Stimulated activated naive CD8-positive, alpha-beta T cell treated with anti-CD3 and anti-CD28 coated beads, Interleukin-15, amount 100 ng/mL, for 72 hours (primary cell): ENCODE data around the gene KRTAP5-4.
"Not testable (repeated sequence)": the region's sequence is repeated elsewhere in the genome, so short reads cannot be mapped to it uniquely, and the experiment has no call there.

Experiments used
- ATAC-seq: fragments of 150-1000 bp; cut with Tn5 transposase; 2 replicates; pipeline ENCODE4 v1.10.0; 2021; ENCODE audit warnings: mild to moderate bottlenecking, moderate library complexity
- DNase-seq, 2 donors: peaks; one replicate each; pipeline ENCODE4 v3.0.0; 2021 to 2022
- H3K27ac Mint-ChIP-seq, 2 donors: one replicate each; pipeline ENCODE4 v1.8.0; 2022; ENCODE audit warnings: mild to moderate bottlenecking in 2 of 2, mixed read lengths in 2 of 2, moderate library complexity in 2 of 2
- H3K27me3 Mint-ChIP-seq: one replicate; pipeline ENCODE4 v1.8.0; 2022; ENCODE audit warnings: mixed read lengths
- H3K4me1 Mint-ChIP-seq: one replicate; pipeline ENCODE4 v1.8.0; 2022; ENCODE audit warnings: mild to moderate bottlenecking, mixed read lengths
- H3K4me3 Mint-ChIP-seq, 2 donors: one replicate each; pipeline ENCODE4 v1.8.0; 2022; ENCODE audit warnings: mild to moderate bottlenecking in 2 of 2, mixed read lengths in 2 of 2, moderate library complexity in 1 of 2
- H3K9me3 Mint-ChIP-seq, 2 donors: one replicate each; pipeline ENCODE4 v1.8.0; 2022; ENCODE audit warnings: mixed read lengths in 2 of 2

KRTAP5-4 gene

GRCh38 chr11:1630271-1630670, 8.3 kb upstream of the KRTAP5-4 start:
- DNase-seq = no peak
- H3K9me3 Mint-ChIP-seq = no peaks in the 10 kb centered on the region
- ATAC-seq = no peak
- H3K4me1 Mint-ChIP-seq = peaks cover 18% of the 10 kb centered on the region
- H3K27ac Mint-ChIP-seq = no peak overlapping the region
- no peak overlapping the region for H3K4me3 Mint-ChIP-seq
- peaks cover 66% of the 10 kb centered on the region for H3K27me3 Mint-ChIP-seq

- Mint-ChIP-seq H3K4me3 (no peak within 1 kb of the TSS), H3K27ac (no peak within 1 kb of the TSS), H3K4me1 (peaks cover 18% of the 10 kb centered on the region), H3K9me3 (no peaks in the 10 kb centered on the region), H3K27me3 (peaks cover 63% of the 10 kb centered on the region)
- ATAC-seq (no peak), DNase-seq (no peak)
Measured at GRCh38 chr11:1629326-1630185, 7.6 kb upstream of the KRTAP5-4 start, which contains the start of gene KRTAP5-5. Gene KRTAP5-5 (plus strand): TSS chr11:1629775. CDS start chr11:1629841, 66 bp downstream.

- peaks cover 58% of the 10 kb centered on the region for H3K27me3 Mint-ChIP-seq
- peak; percentile 87 for ATAC-seq
- no peak overlapping the region for H3K27ac Mint-ChIP-seq
- H3K4me3 Mint-ChIP-seq = no peak overlapping the region
- peaks cover 18% of the 10 kb centered on the region for H3K4me1 Mint-ChIP-seq
- no peaks in the 10 kb centered on the region for H3K9me3 Mint-ChIP-seq
- peak; percentile 58 to 64 for DNase-seq
Measured at GRCh38 chr11:1628506-1629325, 6.8 kb upstream of the KRTAP5-4 start.

GRCh38 chr11:1625541-1625940, 3.6 kb upstream of the KRTAP5-4 start:
- Mint-ChIP-seq H3K4me3 (no peak overlapping the region), H3K9me3 (no peaks in the 10 kb centered on the region), H3K27me3 (peaks cover 39% of the 10 kb centered on the region), H3K4me1 (peaks cover 6% of the 10 kb centered on the region), H3K27ac (no peak overlapping the region)
- DNase-seq (no peak), ATAC-seq (no peak)

GRCh38 chr11:1624621-1625020, 2.7 kb upstream of the KRTAP5-4 start:
- ATAC-seq (no peak), DNase-seq (no peak)
- Mint-ChIP-seq H3K27me3 (peaks cover 38% of the 10 kb centered on the region), H3K27ac (no peak overlapping the region), H3K9me3 (no peaks in the 10 kb centered on the region), H3K4me3 (no peak overlapping the region), H3K4me1 (peaks cover 7% of the 10 kb centered on the region)

GRCh38 chr11:1623716-1624115, 1.8 kb upstream of the KRTAP5-4 start:
- no peak for DNase-seq
- Mint-ChIP-seq H3K4me3 (no peak overlapping the region), H3K27me3 (peaks cover 31% of the 10 kb centered on the region), H3K27ac (peak overlapping the region in 1 of 2 donors; percentile 67), H3K9me3 (no peaks in the 10 kb centered on the region), H3K4me1 (peaks cover 7% of the 10 kb centered on the region)
- no peak for ATAC-seq

GRCh38 chr11:1619449-1619848, 2.5 kb downstream of the KRTAP5-4 start:
- H3K4me1 Mint-ChIP-seq = peaks cover 6% of the 10 kb centered on the region
- DNase-seq (no peak), ATAC-seq (peak; percentile 67)
- no peak overlapping the region for H3K27ac Mint-ChIP-seq
- no peaks in the 10 kb centered on the region for H3K9me3 Mint-ChIP-seq
- peaks cover 47% of the 10 kb centered on the region for H3K27me3 Mint-ChIP-seq
- no peak overlapping the region for H3K4me3 Mint-ChIP-seq

GRCh38 chr11:1618231-1618630, 3.7 kb downstream of the KRTAP5-4 start:
- Mint-ChIP-seq H3K27me3 (peaks cover 53% of the 10 kb centered on the region), H3K27ac (no peak overlapping the region), H3K9me3 (no peaks in the 10 kb centered on the region), H3K4me3 (no peak overlapping the region), H3K4me1 (peaks cover 6% of the 10 kb centered on the region)
- DNase-seq (no peak), ATAC-seq (no peak)

GRCh38 chr11:1608363-1608762, 13.6 kb downstream of the KRTAP5-4 start, which contains the start of gene KRTAP5-3:
Gene KRTAP5-3 (minus strand): TSS chr11:1608463. CDS start chr11:1608385, 78 bp downstream.
- no peak for DNase-seq
- Mint-ChIP-seq H3K27me3 (peaks cover 43% of the 10 kb centered on the region), H3K27ac (no peak within 1 kb of the TSS), H3K9me3 (no peaks in the 10 kb centered on the region), H3K4me1 (peaks cover 13% of the 10 kb centered on the region), H3K4me3 (no peak within 1 kb of the TSS)
- ATAC-seq = no peak

GRCh38 chr11:1607901-1608300, 14.0 kb downstream of the KRTAP5-4 start:
- H3K27ac Mint-ChIP-seq, H3K4me3 Mint-ChIP-seq: not testable (repeated sequence)

GRCh38 chr11:1607156-1607845, 14.6 kb downstream of the KRTAP5-4 start:
- H3K9me3 Mint-ChIP-seq, DNase-seq: not testable (repeated sequence)
- peaks cover 48% of the 10 kb centered on the region for H3K27me3 Mint-ChIP-seq

More at GRCh38 chr11:1607901-1608300, 14.0 kb downstream of the KRTAP5-4 start:
- H3K4me1 Mint-ChIP-seq = peaks cover 13% of the 10 kb centered on the region
- not testable (repeated sequence) for DNase-seq, H3K9me3 Mint-ChIP-seq, ATAC-seq
- H3K27me3 Mint-ChIP-seq = peaks cover 46% of the 10 kb centered on the region

GRCh38 chr11:1605923-1606322, 16.0 kb downstream of the KRTAP5-4 start:
- H3K27ac Mint-ChIP-seq, H3K4me3 Mint-ChIP-seq, DNase-seq, H3K9me3 Mint-ChIP-seq: not testable (repeated sequence)
- peaks cover 13% of the 10 kb centered on the region for H3K4me1 Mint-ChIP-seq
- peak; percentile 60 for ATAC-seq
- H3K27me3 Mint-ChIP-seq = peaks cover 41% of the 10 kb centered on the region

More at GRCh38 chr11:1607156-1607845, 14.6 kb downstream of the KRTAP5-4 start:
- ATAC-seq, H3K4me3 Mint-ChIP-seq: not testable (repeated sequence)
- Mint-ChIP-seq H3K27ac (peak overlapping the region in 1 of 2 donors; percentile 96), H3K4me1 (peaks cover 13% of the 10 kb centered on the region)

- no peak overlapping the region for H3K27ac Mint-ChIP-seq
- DNase-seq (no peak), ATAC-seq (no peak)
- peaks cover 40% of the 10 kb centered on the region for H3K27me3 Mint-ChIP-seq
- no peak overlapping the region for H3K4me3 Mint-ChIP-seq
- H3K4me1 Mint-ChIP-seq = peaks cover 13% of the 10 kb centered on the region
- H3K9me3 Mint-ChIP-seq = no peaks in the 10 kb centered on the region
Measured at GRCh38 chr11:1604711-1605110, 17.2 kb downstream of the KRTAP5-4 start.

GRCh38 chr11:1604181-1604580, 17.8 kb downstream of the KRTAP5-4 start:
- H3K27me3 Mint-ChIP-seq = peaks cover 38% of the 10 kb centered on the region
- no peak for DNase-seq
- H3K4me1 Mint-ChIP-seq = peaks cover 13% of the 10 kb centered on the region
- no peaks in the 10 kb centered on the region for H3K9me3 Mint-ChIP-seq
- H3K27ac Mint-ChIP-seq = no peak overlapping the region
- no peak for ATAC-seq
- no peak overlapping the region for H3K4me3 Mint-ChIP-seq

GRCh38 chr11:1603629-1604028, 18.3 kb downstream of the KRTAP5-4 start:
- peaks cover 13% of the 10 kb centered on the region for H3K4me1 Mint-ChIP-seq
- no peak overlapping the region for H3K4me3 Mint-ChIP-seq
- H3K9me3 Mint-ChIP-seq = no peaks in the 10 kb centered on the region
- no peak for ATAC-seq
- no peak overlapping the region for H3K27ac Mint-ChIP-seq
- DNase-seq = no peak
- H3K27me3 Mint-ChIP-seq = peaks cover 43% of the 10 kb centered on the region
